Cardiac septum (tissue), 1 donor: ENCODE data around the gene GLRA3. TPM values are rescaled to one million over a fixed set of nuclear protein-coding genes. Genes with fewer than 3 reads are reported as not detected.
"Not testable (repeated sequence)": the region's sequence is repeated elsewhere in the genome, so short reads cannot be mapped to it uniquely, and the experiment has no call there.

Experiments
- DNase-seq: peaks from one replicate; pipeline ENCODE4 v3.0.0-alpha.2; 2020; ENCODE audit warnings: low spot score
- intact Hi-C: fragments of 100-400 bp; cut with DNase I; formaldehyde crosslinking; loops from one replicate; pipeline ENCODE4 v1.14.0; 2022
- total RNA-seq: library from RNA; stranded (reverse); fragmentation: NEBNext Ultra II Directional; extraction: Animal tissue kit (Norgen Biotek cat#: 25700); gene quantifications from one replicate; pipeline ENCODE4 v1.2.1, GENCODE V29; 2021
- donor health status: DM: no; HTN: no; CAD: no.

Gene GLRA3
- total RNA-seq, 1 donor from 2014 or later, result not detected

DNA sequence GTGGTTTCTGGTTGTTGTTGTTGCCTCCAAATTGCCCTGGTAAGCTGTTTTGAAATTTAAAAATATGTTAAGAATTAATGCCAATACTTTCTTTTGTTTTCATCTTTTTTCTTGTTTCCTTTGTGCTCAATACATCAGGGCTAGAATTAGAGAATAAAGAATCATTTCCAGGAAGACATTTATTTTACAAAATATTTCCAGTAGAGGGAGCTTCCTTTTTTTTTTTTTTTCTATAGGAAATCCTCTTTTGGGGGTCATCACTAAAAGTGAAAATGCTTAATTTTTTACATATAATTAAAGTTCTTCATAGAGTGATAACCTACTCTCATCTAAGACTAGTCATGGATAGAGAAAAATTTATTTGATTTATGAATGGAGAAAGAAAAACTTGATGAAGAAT, 2.4 kb downstream of the GLRA3 start:
- intact Hi-C loops, result no loop called here
- no peak for DNase-seq

DNA sequence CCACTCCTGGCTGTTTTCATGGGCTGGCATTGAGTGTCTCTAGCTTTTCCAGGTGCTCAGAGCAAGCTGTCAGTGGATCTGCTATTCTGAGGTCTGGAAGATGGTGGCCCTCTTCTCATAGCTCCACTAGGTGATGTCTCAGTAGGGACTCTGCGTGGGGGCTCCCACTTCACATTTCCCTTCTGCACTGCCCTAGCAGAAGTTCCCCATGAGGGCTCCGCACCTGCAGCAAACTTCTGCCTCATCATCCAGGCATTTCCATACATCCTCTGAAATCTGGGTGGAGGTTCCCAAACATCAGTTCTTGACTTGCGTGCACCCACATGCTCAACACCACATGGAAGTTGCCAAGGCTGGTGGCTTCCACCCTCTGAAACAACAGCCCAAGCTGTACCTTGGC, 13.8 kb downstream of the GLRA3 start:
- intact Hi-C loops, result no loop called here
- DNase-seq, result no peak

DNA sequence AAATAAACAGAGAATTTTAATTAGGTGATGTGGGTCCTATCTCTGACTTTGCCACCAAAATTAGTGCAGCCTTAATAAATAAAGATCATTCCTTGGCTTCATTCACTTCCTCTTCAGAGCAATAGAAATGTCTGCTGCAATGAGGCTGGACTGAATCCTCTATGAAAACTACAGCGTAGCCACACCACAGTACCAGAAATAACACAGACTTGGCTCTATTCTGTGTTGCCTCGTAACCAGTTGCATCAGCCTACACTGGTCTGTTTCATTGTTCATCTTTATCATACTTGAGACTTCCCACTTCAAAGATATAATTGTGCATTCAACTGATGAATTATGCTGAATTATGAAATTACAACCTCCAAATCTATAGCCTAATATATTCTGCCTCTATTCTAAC, 15.8 kb downstream of the GLRA3 start:
- no peak for DNase-seq
- intact Hi-C loops, result no loop called here

DNA sequence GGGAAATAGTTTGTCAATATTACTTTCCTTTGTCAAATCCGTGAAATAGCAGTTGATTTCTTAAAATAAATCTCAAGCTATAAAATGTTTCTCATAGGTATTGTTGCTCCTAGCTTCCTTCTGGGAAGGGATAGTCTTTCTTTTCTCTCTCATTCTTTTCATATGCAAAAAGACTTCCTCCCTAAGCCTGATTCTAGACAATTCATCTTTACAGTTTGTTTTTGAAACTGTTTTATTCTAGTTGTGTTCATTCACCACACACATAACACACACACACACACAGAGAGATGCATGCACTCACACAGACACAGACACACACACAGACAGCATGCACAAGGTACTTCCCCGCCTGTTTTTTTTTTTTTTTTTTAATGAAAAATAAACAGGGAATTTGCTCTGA, 18.2 kb downstream of the GLRA3 start:
- intact Hi-C loops, result no loop called here
- no peak for DNase-seq

DNA sequence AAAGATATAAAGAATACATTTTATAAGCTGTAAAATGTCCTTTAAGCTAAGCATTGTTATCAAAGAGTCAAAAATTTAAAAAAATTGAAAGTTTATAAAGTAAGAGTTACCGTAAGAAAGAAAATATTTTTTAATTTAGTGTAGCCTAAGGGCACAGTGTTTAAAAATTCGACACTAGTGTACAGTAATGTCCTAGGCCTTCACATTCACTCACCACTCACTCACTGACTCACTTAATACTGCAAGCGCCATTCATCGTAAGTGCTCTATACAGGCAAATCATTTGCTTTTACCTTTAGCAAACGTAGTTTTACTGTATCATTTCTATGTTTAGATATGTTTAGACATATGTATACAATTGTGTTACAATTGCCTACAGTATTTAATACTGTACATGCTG, 20.2 kb downstream of the GLRA3 start:
- DNase-seq, result no peak

DNA sequence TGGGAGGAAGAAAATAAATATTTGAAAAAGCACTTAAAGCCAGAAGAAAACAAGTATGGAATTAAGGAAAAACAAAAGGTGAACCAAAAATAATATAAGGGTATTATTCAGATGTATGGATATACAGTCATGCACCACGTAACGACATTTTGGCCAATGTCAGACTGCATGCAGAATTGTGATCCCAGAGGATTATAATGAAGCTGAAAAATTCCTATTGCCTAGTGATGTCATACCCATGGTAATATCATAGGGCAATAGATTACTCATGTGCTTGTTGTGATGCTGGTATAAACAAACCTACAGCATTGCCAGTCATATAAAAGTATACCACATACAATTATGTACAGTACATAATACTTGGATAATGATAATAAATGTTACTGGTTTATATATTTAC, 20.9 kb downstream of the GLRA3 start:
- DNase-seq, result no peak
- intact Hi-C loops, result no loop called here

More for the DNA sequence above, 20.2 kb downstream of the GLRA3 start:
- intact Hi-C loops, result no loop called here

DNA sequence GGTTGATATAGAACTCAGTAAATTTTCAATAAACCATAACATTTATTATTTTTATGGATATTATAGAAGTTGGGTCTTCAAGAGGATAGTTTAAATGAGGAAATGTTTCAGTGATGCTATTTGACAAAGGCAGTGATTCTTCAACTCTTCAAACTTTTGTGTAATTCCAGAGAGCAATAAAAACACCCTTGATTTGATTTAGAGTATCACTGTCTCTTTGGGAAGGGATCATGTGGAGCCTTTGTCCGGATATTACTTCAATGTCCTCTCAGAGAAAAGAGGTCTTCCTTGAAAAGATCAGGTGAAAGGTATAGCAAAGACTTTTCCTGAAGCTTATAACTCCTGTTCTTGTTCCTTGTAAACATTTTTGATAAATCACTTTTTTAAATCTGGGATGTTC, 23.3 kb downstream of the GLRA3 start:
- intact Hi-C loops, result no loop called here
- no peak for DNase-seq

DNA sequence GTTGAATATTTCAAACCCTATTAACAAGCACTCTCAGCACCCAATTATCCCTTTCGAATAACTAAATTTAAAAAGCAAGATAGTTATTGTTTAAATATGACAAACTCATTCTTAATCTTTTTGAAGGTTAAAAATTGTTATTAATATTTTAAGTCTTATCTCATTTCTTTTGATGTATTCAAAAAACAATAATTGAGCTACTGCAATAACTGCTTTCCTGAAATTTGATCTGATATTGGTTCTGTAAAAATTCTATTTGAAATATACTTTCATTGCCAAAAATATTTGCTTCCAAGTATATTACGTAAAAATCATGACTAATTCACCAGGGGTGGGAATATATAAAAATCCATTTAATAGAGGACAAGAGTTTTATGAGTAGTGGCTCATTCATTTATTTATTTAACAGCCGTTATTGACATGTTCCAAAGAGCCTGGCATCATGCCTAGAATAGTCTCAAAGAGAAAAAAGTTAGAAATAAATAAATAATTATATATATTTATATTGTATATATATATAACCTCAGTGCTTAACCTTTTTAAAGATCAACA, 34.4 kb downstream of the GLRA3 start:
- DNase-seq, result no peak
- intact Hi-C loops, result no loop called here

DNA sequence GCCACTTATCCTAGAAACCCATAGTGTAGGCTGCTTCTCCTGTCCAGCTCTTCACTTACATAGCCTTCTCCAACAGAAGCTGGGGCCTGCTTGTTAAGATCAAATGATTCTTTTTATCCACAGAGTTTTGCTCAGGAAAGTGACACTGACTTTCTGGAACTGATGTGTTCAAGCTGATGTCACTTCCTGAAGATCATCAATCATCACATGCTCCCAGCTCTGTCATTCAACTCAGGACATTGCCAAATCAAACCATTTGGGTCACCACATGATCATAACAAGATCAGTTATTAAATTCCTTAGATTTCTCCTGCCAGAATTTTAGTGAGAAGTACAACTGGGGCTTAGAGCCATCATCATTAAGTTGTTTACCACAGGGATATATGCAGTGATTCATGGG, 39.4 kb downstream of the GLRA3 start:
- intact Hi-C loops, result no loop called here
- DNase-seq, result no peak

DNA sequence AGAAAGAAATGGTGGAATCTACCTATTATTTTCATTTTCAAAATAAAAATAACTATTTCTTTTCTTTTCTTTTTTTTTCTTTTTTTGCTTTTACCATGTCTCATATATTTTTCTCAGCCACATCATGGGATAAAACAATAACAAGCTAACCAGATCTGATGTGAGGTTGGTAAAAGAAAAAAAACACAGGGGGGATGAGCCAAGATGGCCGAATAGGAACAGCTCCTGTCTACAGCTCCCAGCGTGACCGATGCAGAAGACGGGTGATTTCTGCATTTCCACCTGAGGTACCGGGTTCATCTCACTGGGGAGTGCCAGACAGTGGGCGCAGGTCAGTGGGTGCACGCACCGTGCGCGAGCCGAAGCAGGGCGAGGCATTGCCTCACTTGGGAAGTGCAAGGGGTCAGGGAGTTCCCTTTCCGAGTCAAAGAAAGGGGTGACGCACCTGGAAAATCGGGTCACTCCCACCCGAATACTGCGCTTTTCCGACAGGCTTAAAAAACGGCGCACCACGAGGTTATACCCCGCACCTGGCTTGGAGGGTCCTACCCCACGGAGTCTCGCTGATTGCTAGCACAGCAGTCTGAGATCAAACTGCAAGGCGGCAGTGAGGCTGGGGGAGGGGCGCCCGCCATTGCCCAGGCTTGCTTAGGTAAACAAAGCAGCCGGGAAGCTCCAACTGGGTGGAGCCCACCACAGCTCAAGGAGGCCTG, 50.6 kb downstream of the GLRA3 start:
- not testable (repeated sequence) for DNase-seq

DNA sequence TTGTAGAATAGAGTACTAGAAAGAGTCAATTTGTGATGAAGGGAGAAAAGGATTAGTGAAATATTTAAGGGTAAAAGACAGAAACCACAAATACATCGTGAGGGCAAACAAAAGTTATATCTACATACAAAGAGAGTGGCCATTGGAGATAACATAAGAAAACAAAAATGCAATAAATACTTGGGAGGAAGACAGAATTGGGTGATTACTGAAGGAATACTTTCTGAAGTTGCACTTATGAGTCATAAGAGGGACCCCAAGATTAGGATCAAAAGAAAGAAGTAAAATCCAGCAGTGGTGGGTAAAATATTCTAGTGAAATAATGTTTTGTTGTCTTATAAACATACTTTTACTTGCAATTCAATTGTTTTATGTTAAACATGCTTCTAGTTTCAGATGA, 53.7 kb downstream of the GLRA3 start:
- DNase-seq, result no peak
- intact Hi-C loops, result no loop called here

More for the DNA sequence above, 50.6 kb downstream of the GLRA3 start:
- intact Hi-C loops, result not testable (repeated sequence)

DNA sequence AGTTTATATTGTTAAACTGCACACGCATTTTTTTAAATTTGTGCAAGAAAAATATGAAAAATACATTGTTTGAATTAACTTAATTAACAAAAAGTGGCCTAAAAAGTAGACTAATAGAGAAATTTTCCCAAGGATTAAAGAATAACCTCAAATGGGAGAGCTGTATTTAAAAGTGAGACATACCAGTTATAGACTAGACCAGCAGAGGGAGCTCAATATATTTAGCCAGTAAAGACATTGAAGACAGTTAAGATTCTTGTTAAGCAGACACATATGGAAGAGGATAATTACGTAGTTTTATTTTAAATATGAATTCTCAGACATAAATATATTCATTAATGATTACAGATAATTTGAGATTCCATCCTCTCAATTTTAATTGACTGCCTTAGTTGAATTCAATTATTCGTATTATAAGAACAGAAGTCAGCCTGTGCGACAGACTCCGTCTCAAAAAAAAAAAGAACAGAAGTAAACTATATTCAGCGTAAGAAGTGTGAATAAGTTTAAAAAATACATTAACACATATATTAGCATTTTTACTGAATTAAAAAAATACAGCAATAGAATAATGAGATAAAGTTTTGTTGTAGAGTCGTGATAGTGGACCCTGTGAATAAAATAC, 64.8 kb downstream of the GLRA3 start:
- intact Hi-C loops, result loop anchor here (5.0 kb wide), 1 partner anchor 773 kb away; no protein-coding TSS in a partner anchor
- DNase-seq, result no peak

DNA sequence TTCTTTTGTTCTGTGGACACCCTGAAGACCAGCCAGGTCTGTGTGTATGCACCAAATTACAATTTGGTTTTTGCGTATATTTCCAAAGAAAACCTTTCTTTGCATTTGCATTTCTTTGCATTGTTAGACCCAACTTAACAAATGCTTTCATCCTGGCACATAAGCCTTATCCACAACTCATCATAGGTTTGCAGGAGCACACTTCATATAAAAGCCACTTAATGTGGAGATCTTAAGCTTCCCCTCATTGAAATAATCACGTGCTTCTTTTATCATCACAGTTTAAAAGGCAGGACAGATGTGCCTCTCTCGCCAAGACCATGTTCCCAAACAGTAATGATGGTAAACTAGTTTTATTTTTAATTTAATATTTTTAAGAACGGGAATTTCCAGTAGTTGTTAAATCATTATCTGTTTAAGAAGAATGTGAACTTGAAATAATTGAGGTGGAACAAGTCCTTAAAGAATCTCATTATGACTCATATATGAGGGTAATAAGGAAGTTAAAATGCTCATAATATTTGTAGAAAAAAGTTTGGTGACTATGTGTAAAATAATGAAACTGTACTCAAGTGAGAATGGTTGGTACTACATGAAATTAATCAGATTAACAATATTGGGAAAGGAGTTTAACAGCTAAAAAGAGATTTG, 65.5 kb downstream of the GLRA3 start:
- DNase-seq, result no peak
- intact Hi-C loops, result loop anchor here (5.0 kb wide), 1 partner anchor 774 kb away; no protein-coding TSS in a partner anchor

DNA sequence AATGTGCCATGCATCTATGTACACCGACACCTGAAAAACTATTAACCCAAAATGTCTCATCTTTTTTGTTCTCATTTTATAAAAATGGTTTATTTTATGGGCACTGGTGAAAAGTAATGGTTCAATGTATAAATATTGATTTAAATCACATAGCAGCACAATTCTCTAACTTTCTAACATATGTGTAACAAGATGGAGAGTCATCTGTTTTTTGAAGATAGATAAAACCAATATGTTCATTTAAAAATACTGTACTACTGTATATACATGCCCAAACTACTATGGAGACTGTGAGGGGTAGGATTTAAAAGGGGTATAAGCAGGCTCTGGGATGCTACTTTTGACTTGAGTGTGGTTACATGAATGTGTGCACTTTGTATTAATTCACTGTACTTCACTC, 67.6 kb downstream of the GLRA3 start:
- intact Hi-C loops, result loop anchor here (5.0 kb wide), 1 partner anchor 776 kb away; no protein-coding TSS in a partner anchor
- no peak for DNase-seq

DNA sequence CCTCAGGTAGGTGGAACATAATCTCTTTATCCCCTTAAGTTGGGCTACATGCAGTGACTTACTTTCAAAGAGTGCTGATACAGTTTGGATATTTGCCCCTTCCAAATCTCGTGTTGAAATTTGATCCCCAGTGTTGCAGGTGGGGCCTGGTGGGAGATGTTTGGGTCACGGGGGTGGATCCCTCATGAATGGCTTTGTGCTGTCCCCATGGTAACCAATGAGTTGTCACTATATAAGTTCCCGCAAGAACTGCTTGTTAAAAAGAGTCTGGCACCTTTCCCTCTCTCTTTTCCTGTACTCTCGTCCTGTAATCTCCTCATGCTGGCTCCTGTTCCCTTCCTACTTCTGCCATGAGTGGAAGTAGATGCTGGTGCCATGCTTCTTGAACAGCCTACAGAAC, 71.3 kb downstream of the GLRA3 start:
- no peak for DNase-seq
- intact Hi-C loops, result no loop called here

DNA sequence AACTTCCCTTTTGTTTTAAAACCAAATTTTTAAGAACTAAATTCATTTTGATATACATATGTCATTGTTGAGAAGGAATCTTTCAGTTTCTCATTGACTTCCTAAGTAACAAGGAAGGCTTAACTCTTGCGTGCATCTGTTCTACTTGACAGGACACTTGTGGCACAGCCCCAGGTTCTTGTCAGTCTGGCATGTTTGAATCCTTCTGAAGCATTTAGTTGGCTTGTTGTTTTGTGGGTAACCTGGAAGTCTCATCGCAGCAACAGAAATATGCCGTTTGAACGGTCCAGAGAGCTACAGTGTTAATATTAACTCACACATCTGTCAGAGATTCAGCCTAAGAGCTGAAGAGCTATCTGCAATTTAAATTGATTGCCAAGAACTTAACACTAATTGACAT, 76.0 kb downstream of the GLRA3 start:
- intact Hi-C loops, result no loop called here
- DNase-seq, result no peak

DNA sequence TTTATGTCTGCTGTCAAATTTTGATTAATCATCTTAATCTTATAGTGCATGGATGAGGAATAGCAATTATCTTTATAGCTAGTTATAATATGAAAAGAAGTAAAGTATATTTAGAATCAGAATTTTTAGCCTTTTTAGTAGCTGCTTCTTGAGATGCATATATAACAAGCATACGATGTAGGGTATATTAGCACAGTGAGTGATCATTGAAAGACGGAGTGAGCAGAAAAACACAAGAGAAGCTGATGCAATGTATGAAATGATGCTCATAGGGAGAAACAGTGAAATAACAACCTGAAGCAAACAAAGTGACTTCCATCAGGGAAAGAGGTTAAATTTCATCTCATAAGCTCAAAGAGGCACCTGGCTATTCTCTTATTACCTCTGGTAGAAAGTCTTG, 77.0 kb downstream of the GLRA3 start:
- DNase-seq, result no peak
- intact Hi-C loops, result no loop called here

DNA sequence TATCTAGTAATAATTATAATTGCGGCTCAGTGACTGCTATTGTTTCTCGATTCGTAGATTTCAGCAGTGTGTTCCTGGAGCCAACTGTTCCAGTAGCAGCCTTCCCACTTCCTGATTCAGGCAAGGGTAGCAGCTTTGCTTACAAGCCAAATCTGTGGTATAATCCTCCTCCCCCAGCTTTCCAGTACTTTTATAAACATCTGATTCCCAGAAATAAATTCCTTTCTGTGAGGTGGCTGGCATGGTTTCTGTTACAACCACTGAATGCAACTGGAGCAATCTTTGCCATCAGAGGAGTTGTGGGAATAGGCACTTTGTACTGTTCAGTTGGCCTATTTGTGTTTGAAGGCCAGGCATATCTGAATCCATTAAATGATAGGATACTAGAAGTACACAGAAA, 80.0 kb downstream of the GLRA3 start:
- DNase-seq, result no peak
- intact Hi-C loops, result no loop called here

DNA sequence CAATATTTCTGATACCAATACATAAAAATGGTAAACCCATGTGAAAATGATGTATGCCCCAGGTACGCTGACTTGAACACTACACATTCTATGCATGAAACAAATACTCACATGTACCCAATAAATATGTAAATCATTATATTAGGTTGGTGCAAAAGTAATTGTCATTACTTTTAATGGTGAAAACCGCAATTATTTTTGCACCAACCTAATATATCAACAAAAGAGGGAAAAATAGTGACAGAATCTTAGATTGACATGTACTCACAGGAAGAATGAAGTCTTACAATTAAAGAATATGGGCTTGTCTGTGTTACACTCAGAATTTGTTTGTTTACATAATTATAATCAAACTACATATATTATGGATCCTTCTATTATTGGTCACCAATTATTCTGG, 82.3 kb downstream of the GLRA3 start:
- no peak for DNase-seq
- intact Hi-C loops, result no loop called here

DNA sequence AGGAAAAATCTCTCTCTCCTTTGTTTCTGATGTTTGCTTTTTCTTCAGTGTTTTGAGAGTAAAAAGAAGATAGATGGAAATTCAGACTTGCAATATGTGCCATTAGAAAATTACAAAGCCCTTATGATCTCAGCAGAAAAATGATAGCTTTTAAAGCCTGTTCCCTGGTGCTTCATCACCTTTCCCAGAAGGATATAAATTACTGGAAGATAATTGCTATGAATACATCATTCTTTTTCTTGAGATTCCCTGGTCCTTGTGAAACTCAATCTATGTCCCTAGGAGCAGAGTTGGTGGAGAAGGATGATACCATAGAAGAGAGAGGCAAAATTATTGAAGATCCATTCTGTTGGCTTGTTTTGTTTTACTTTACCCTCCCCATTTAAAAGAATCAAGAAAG, 86.5 kb downstream of the GLRA3 start:
- DNase-seq, result no peak
- intact Hi-C loops, result no loop called here

DNA sequence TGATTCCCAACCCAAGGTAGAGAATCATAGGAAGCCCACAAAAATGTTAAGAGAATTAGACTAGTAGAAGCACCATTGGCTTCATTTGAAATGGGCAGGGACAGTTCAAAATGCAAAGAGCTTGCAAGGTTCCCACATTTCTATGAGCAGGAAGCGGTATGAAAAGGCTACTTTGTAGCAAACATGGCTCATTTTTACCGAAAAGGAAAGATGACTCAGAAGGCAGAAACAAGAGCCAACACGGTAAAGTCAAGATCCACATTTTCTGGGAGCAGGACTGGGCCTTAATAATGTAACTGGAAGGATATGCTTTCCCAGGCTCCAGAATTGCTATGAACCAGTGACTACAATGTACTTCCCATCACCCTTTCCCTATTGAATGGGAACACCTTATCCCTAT, 89.5 kb downstream of the GLRA3 start:
- no peak for DNase-seq

More for the DNA sequence above, 89.5 kb downstream of the GLRA3 start:
- intact Hi-C loops, result no loop called here
